HEK293 (cell line): ENCODE results near the gene BRCA1.
A peak's percentile ranks its signal among the peaks of the same experiment; 100 is the strongest.

ENCODE experiments used
- ZNF555 ChIP-seq: fragments of 450-650 bp; formaldehyde crosslinking; conservative IDR thresholded peaks from 2 replicates; pipeline ENCODE4 v1.5.1; 2017; ENCODE audit warnings: missing biosample characterization, mild to moderate bottlenecking, missing genetic modification characterization, inconsistent platforms
- TF ChIP-seq, protein P1 (sequence below): fragments of 450-650 bp; formaldehyde crosslinking; IDR thresholded peaks from 2 replicates; pipeline ENCODE4 v1.5.1; 2017; ENCODE audit warnings: missing biosample characterization, missing genetic modification characterization
- TF ChIP-seq, protein P2 (sequence below): fragments of 450-650 bp; formaldehyde crosslinking; IDR thresholded peaks from 2 replicates; pipeline ENCODE4 v1.5.1; 2016; ENCODE audit warnings: missing biosample characterization, missing genetic modification characterization

DNA sequence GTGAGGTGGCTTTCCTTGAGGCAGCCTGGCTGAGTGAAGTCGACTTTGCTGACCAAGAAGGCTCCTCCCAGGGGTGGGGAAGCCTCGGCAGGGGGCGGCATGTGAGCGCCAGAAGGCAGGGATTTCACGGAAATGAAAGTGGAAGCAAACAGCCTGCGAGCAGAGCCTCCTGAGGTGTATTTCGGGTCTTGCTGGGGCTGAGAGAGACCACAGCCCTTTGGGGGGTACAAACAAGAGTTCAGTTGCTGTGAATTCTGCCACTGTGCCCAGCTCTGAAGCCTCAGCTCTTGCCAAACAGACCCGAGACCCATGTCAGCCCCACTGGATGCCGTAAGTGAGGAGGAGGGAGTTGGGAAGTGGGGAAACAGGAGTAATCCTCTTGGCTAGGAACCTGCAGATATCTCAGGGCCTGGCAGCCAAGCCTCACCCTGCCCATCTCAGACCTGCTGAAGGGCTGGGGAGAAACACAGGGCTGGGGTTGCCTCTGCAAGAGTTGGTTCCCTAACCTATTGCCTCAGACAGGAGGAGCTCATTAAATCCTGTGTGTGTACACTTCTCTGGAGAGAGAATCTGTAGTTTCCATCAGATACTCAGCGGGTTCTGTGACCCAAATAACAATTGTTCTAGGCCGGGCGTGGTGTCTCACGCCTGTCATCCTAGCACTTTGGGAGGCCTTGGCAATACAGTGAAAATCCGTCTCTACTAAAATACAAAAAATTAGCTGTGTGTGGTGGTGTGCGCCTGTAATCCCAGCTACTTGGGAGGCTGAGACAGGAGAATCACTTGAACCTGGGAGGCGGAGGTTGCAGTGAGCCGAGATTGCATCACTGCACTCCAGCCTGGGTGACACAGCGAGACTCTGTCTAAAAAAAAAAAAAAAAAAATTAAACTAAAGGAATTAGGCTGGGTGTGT lies 118.3 kb downstream of the BRCA1 start, which contains the start of gene IFI35:
- TF ChIP-seq, protein P1, sequence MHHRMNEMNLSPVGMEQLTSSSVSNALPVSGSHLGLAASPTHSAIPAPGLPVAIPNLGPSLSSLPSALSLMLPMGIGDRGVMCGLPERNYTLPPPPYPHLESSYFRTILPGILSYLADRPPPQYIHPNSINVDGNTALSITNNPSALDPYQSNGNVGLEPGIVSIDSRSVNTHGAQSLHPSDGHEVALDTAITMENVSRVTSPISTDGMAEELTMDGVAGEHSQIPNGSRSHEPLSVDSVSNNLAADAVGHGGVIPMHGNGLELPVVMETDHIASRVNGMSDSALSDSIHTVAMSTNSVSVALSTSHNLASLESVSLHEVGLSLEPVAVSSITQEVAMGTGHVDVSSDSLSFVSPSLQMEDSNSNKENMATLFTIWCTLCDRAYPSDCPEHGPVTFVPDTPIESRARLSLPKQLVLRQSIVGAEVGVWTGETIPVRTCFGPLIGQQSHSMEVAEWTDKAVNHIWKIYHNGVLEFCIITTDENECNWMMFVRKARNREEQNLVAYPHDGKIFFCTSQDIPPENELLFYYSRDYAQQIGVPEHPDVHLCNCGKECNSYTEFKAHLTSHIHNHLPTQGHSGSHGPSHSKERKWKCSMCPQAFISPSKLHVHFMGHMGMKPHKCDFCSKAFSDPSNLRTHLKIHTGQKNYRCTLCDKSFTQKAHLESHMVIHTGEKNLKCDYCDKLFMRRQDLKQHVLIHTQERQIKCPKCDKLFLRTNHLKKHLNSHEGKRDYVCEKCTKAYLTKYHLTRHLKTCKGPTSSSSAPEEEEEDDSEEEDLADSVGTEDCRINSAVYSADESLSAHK (tag by site-specific recombination): 0 out of 2 replicates have a peak, but pooled peaks have one; percentile 9
- no peak for TF ChIP-seq ZNF555 (tag by site-specific recombination)
- TF ChIP-seq, protein P2, sequence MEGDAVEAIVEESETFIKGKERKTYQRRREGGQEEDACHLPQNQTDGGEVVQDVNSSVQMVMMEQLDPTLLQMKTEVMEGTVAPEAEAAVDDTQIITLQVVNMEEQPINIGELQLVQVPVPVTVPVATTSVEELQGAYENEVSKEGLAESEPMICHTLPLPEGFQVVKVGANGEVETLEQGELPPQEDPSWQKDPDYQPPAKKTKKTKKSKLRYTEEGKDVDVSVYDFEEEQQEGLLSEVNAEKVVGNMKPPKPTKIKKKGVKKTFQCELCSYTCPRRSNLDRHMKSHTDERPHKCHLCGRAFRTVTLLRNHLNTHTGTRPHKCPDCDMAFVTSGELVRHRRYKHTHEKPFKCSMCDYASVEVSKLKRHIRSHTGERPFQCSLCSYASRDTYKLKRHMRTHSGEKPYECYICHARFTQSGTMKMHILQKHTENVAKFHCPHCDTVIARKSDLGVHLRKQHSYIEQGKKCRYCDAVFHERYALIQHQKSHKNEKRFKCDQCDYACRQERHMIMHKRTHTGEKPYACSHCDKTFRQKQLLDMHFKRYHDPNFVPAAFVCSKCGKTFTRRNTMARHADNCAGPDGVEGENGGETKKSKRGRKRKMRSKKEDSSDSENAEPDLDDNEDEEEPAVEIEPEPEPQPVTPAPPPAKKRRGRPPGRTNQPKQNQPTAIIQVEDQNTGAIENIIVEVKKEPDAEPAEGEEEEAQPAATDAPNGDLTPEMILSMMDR (tag by site-specific recombination): peak; percentile 76
